ENCODE measurements around the gene SMCP.

Gene SMCP

GRCh38 chr1:152888126-152888525 is 10.0 kb downstream of the SMCP start:
- DNase-seq, result no peak

DNA sequence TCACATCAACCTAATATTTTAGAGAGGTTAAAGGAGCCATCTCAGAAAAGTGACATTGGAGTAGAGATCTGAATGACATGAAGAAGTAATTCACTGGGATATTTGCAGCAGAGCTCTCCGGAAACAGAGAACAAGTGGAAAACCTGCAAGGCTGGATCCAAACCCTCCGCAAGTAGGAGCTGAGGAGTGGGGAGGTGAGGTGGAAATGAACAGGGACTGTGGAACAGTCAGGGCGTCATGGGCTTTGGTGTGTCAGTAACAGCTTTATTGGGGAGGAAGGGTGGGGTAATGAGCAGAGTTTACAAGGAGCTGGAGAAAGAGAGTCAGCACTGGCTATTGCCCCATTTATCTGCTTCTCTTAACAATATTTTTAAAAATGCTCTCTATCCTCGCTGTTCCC is 20.9 kb downstream of the SMCP start:
- DNase-seq, result no peak

- no peak for DNase-seq
Measured at GRCh38 chr1:152899883-152900282, 21.8 kb downstream of the SMCP start.

- no peak for DNase-seq
Measured at GRCh38 chr1:152901631-152902030, 23.5 kb downstream of the SMCP start.

DNA sequence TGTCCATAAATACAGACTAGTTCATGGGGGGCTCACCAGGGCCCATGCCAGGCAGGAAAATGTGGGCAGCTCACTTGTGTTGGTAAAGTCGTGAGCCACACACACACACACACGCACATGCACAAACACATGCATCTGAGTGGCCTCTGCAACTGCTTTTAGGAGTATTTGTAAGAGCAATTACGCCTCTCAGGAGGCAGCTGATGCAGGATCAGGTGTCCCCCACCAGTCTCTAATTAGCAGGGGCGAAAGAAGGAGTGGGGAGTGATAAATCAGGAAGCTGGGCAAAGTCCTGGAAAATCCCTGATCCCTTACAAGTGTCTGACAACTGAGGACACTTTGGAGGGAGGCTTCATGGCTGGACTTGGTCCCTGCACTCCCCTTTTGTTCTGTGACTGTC is 24.5 kb downstream of the SMCP start:
- DNase-seq, result no peak

GRCh38 chr1:152904688-152905440 is 26.7 kb downstream of the SMCP start:
- DNase-seq, result no peak

DNA sequence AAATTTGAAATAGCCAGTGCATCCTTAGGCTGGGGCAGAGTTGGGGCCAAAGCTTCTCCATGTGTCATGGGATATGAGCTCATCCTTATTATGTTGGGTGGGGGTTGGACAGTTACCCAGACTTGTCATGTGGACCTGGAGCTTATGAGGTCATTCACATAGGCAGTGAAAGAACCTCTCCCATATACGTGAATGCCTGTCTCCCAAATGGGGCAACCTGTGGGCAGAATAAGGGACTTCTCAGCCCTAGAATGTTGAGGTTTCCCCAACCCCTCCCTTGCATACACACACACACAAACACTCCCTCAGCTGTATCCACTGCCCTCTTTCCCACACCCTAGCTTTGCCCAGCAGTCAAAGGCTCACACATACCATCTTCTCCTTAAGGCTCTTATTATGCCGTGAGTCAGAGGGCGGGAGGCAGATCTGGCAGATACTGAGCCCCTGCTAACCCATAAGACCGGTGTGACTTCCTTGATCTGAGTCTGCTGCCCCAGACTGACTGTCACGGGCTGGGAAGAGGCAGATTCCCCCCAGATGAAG is 28.0 kb downstream of the SMCP start:
- no peak for DNase-seq

GRCh38 chr1:152907686-152908601 is 29.8 kb downstream of the SMCP start, which contains the start of gene IVL:
IVL (plus strand) TSS chr1:152908546; CDS start chr1:152909798, 1,252 bp downstream.
- no peak for DNase-seq

GRCh38 chr1:152909206-152909605 is 31.1 kb downstream of the SMCP start:
- DNase-seq, result no peak

DNA sequence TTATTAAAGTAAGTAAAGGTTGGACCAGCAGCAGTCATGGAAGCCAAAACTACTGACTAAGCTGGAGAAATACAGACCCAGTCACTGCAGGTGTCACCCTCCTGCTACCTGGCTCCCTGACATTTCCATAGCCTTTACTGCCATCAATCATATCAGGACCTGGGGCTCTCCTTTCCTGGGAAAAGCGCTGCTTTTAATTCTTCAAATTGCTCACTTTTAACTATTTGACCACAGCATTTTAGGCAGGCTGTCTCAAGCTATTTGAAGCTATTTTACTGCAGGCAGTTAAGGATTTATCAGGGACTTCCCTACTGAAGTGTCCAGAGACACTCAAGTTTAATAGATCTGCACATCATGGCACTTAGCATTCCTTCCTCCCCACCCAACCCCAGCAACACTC is 34.3 kb downstream of the SMCP start:
- no peak for DNase-seq

- DNase-seq, result no peak
Measured at GRCh38 chr1:152912900-152913299, 34.8 kb downstream of the SMCP start.

DNA sequence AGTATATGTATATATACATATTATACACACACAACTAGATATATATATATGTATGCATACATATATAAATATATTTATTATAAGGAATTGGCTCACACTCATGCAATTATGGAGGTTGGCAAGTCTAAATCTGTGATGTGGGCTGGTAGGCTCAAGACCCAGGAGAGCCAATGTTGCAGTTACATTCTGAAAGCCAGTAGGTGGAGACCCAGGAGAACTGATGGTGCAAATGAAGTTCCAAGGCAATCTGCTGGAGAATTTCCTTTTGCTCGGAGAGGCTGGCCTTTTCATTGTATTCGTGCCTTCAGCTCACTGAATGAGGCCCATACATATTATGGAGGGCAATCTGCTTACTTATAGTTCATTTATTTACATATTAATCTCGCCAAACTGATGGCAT is 39.7 kb downstream of the SMCP start:
- DNase-seq, result peak in 1 of 2 experiments; percentile 4

- no peak for DNase-seq
Measured at GRCh38 chr1:152919071-152919470, 40.9 kb downstream of the SMCP start.

DNA sequence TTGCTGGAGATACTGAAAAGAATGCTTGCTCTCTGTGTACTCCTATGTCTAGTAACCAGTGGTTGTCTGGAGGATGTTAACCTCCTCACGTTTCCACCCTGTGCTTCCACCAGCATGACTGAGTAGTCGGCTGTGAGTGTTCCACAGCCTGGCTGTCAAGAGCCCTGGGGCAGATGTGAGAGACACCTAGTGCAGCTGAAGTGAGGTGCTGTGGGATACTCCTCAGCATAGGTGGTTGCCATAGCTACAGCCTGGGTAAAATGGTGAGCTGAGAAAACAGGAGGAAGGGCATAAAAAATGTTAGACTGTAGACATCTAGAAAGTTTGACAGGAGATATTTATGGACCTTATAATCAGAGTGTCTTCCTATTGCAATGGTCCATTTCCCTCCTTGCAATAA is 46.1 kb downstream of the SMCP start:
- DNase-seq, result no peak

GRCh38 chr1:152926091-152926490 is 48.0 kb downstream of the SMCP start:
- DNase-seq, result peak; percentile 54 to 68

- DNase-seq, result no peak
Measured at GRCh38 chr1:152928671-152929070, 50.5 kb downstream of the SMCP start.

DNA sequence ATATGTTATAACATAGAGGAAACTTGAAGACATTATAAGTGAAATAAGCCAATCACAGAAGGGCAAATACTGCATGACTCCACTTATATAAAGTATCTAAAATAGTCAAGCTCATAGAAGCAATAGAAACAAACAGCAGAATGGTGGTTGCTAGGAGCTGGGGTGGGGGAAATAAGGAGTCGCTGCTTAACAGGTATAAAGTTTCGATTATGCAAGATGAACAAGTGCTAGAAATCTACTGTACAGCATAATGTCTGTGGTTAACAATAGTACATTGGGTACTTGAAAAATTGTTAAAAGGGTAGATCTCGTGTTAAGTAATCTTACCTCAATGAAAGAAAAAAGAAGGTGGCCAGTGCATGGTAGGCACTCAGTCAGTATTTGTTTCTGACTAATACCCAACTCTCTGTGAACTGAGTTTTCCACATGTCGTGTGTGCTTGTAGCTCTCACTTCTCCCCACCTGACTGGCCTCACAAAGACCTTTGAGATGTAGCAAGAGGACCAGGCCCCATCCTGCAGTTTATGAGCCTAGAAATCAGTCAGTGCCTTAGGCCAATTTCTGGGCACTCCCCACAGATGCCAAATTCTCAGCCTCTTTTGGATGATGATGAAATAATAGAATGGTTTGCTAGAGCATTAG is 54.2 kb downstream of the SMCP start:
- DNase-seq, result no peak

DNA sequence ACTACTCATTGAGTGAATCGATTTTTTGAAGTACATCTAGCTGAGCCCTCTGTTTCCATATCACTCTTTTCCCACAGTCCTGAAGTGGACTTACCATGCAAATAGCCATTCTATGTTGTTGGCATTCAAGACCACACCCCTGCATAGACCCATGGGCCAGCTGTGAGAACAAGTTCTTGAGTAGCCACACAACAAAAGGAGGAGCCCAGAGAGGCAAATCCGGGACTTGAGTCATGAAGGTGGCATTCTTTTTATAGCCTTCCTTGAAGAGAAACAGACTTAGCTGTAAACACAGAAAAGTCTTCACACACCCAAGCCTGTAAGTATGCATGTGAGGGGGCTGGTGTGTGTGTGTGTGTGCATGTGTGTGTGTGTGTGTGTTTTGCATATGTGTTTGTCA is 55.1 kb downstream of the SMCP start:
- DNase-seq, result no peak

All from SHP77 (cell line).